Measurements from ENCODE around the gene SOX2.

SOX2 gene

GRCh38 chr3:181753391-181753790 is 41.7 kb downstream of the SOX2 start:
- no peak for TF ChIP-seq REST (IDR thresholded peaks at IDR 0.05; ENCODE audit: low read depth)
- no peak for TF ChIP-seq CEBPB (IDR thresholded peaks at IDR 0.05)
- TF ChIP-seq TAF1 (IDR thresholded peaks at IDR 0.05; ENCODE audit: low read depth), result no peak
- no peak for TF ChIP-seq YY1 (IDR thresholded peaks at IDR 0.05; ENCODE audit: low read depth)
- TF ChIP-seq NFIC (IDR thresholded peaks at IDR 0.05), result no peak
- TF ChIP-seq ZBTB7A (IDR thresholded peaks at IDR 0.05; ENCODE audit: low read depth), result no peak
- no peak for TF ChIP-seq TCF12 (IDR thresholded peaks at IDR 0.05; ENCODE audit: low read depth)
- TF ChIP-seq RAD21 (IDR thresholded peaks at IDR 0.05; ENCODE audit: low read depth), result no peak
- no peak for TF ChIP-seq CREB1 (IDR thresholded peaks at IDR 0.05; ENCODE audit: low read depth)
- no peak for TF ChIP-seq EP300 (IDR thresholded peaks at IDR 0.05; ENCODE audit: borderline replicate concordance)
- no peak for TF ChIP-seq MAX (IDR thresholded peaks at IDR 0.05)

- TF ChIP-seq FOXM1 (IDR thresholded peaks at IDR 0.05; ENCODE audit: borderline replicate concordance, low read depth) (no peak), RAD21 (IDR thresholded peaks at IDR 0.05; ENCODE audit: low read depth) (no peak), USF1 (IDR thresholded peaks at IDR 0.05) (no peak), MAX (IDR thresholded peaks at IDR 0.05) (no peak), CREB1 (IDR thresholded peaks at IDR 0.05; ENCODE audit: low read depth) (no peak), ZBTB7A (IDR thresholded peaks at IDR 0.05; ENCODE audit: low read depth) (no peak), TAF1 (IDR thresholded peaks at IDR 0.05; ENCODE audit: low read depth) (no peak), NFIC (IDR thresholded peaks at IDR 0.05) (no peak), TEAD4 (IDR thresholded peaks at IDR 0.05) (no peak), CEBPB (IDR thresholded peaks at IDR 0.05) (no peak), YY1 (IDR thresholded peaks at IDR 0.05; ENCODE audit: low read depth) (no peak), TCF12 (IDR thresholded peaks at IDR 0.05; ENCODE audit: low read depth) (no peak), REST (IDR thresholded peaks at IDR 0.05; ENCODE audit: low read depth) (no peak), EGR1 (IDR thresholded peaks at IDR 0.05) (no peak), EP300 (IDR thresholded peaks at IDR 0.05; ENCODE audit: borderline replicate concordance) (no peak)
Observed at GRCh38 chr3:181755959-181756358, 44.2 kb downstream of the SOX2 start.

- TF ChIP-seq TCF12 (IDR thresholded peaks at IDR 0.05; ENCODE audit: low read depth) (no peak), FOXM1 (IDR thresholded peaks at IDR 0.05; ENCODE audit: borderline replicate concordance, low read depth) (no peak), EGR1 (IDR thresholded peaks at IDR 0.05) (no peak), REST (IDR thresholded peaks at IDR 0.05; ENCODE audit: low read depth) (no peak), USF1 (IDR thresholded peaks at IDR 0.05) (no peak), YY1 (IDR thresholded peaks at IDR 0.05; ENCODE audit: low read depth) (no peak)
Observed at GRCh38 chr3:181756645-181757297, 45.0 kb downstream of the SOX2 start.

GRCh38 chr3:181757694-181758306 is 46.1 kb downstream of the SOX2 start:
- TF ChIP-seq EGR1 (IDR thresholded peaks at IDR 0.05) (no peak), TEAD4 (IDR thresholded peaks at IDR 0.05) (no peak), USF1 (IDR thresholded peaks at IDR 0.05) (no peak), REST (IDR thresholded peaks at IDR 0.05; ENCODE audit: low read depth) (no peak), EP300 (IDR thresholded peaks at IDR 0.05; ENCODE audit: borderline replicate concordance) (no peak), NFIC (IDR thresholded peaks at IDR 0.05) (no peak), CREB1 (IDR thresholded peaks at IDR 0.05; ENCODE audit: low read depth) (no peak), TAF1 (IDR thresholded peaks at IDR 0.05; ENCODE audit: low read depth) (no peak)

All from Ishikawa (cell line).